K562 treated with DMSO at 1 percent for 12 hours (cell line): ENCODE results near the gene KCNQ1OT1. TPM values are rescaled to one million over a fixed set of nuclear protein-coding genes. Genes with fewer than 3 reads are reported as not detected.

Source experiments
- total RNA-seq: library from RNA; unstranded; fragments of 300-600 nt; gene quantifications from 2 replicates; pipeline ENCODE4 v1.2.3, GENCODE V29; 2022; ENCODE audit not compliant: insufficient read depth

The KCNQ1OT1 gene
- 0.03 and 0.35 TPM in 2 replicates for total RNA-seq

DNA sequence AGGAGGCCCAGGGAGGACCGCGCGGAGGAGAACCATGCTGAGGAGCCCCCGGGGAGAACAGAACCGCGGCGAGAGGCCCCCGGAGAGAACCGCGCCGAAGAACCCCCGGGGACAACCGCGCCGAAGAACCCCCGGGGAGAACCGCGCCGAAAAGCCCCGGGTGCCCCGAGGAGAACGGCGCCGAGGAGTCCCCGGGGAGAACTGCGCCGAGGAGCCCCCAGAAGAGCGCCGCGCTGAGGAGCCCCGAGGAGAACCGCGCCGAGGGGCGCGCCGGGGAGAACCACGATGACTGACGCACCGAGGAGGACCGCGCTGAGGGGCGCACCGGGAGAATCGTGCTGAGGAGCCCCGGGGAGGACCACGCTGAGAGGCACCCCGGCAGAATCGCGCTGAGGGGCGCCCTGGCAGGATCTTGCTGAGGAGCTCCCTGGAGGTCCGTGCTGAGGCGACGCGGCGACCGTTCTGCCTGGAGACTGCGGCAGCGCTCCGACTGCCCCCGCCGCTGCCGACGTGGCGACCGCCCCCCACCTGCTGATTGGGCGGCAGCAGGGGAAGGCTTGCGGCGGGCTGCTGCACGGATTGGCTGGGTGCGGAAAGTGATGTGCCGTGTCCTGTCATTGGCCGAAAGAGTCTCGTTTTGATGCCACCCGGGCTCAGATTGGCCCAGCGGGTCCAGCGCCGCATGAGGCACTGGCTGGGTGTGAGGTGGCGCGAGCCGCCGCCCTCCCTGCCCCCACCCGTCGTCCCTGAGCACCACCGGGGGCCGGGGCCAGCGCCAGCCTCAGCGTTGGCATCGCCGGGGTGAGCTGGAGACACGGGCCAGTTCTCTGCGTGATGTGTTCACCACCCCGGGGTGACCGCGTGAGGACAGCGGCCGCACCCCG, at the start of gene KCNQ1OT1:
TSS of gene KCNQ1OT1 (minus strand) at position 464 of the 884 bp plus-strand sequence.

Other genes with a start within 250 kb of the KCNQ1OT1 start
- 10.2 and 11.7 TPM in 2 replicates for gene CDKN1C, start 185.8 kb upstream of the KCNQ1OT1 start, total RNA-seq
- 41.1 and 51.0 TPM in 2 replicates for gene PHLDA2, start 229.4 kb upstream of the KCNQ1OT1 start, total RNA-seq